Measurements from ENCODE around the gene LMNA.

GRCh38 chr1:156164125-156164831 lies 49.8 kb downstream of the LMNA start:
- TF ChIP-seq EZH2 (IDR thresholded peaks at IDR 0.05; ENCODE audit: insufficient read depth, poor library complexity, severe bottlenecking) (no peak), EZH2phosphoT487 (IDR thresholded peaks at IDR 0.05; ENCODE audit: insufficient read depth, low read depth) (no peak)

Measured in GM23248 (cell line).